Measurements from ENCODE around the gene RCL1.

RCL1 gene

GRCh38 chr9:4827224-4827623 is 34.5 kb downstream of the RCL1 start:
- Mint-ChIP-seq H3K4me3 (no peak overlapping the region), H3K9me3 (no peaks in the 10 kb centered on the region), H3K27ac (ENCODE audit: low read depth) (no peak overlapping the region), H3K27me3 (no peaks in the 10 kb centered on the region), H3K4me1 (peaks cover 1% of the 10 kb centered on the region), H3K36me3 (ENCODE audit: insufficient read depth) (peaks cover 17% of the 10 kb centered on the region)
- DNase-seq (ENCODE audit: low spot score in 2 of 2): no peak
- no peak for ATAC-seq (replicated peaks; ENCODE audit: extremely low read depth, poor library complexity, severe bottlenecking)

GRCh38 chr9:4828761-4829160 is 36.0 kb downstream of the RCL1 start:
- H3K9me3 Mint-ChIP-seq: no peaks in the 10 kb centered on the region
- H3K27me3 Mint-ChIP-seq: no peaks in the 10 kb centered on the region
- ATAC-seq (replicated peaks; ENCODE audit: extremely low read depth, poor library complexity, severe bottlenecking): no peak
- no peak overlapping the region for H3K27ac Mint-ChIP-seq (ENCODE audit: low read depth)
- H3K4me3 Mint-ChIP-seq: no peak overlapping the region
- H3K36me3 Mint-ChIP-seq (ENCODE audit: insufficient read depth): peaks cover 19% of the 10 kb centered on the region
- no peak for DNase-seq (ENCODE audit: low spot score in 2 of 2)
- H3K4me1 Mint-ChIP-seq: no peaks in the 10 kb centered on the region

- Mint-ChIP-seq H3K27me3 (no peaks in the 10 kb centered on the region), H3K4me3 (no peak overlapping the region), H3K4me1 (no peaks in the 10 kb centered on the region), H3K36me3 (ENCODE audit: insufficient read depth) (peaks cover 19% of the 10 kb centered on the region), H3K9me3 (no peaks in the 10 kb centered on the region), H3K27ac (ENCODE audit: low read depth) (no peak overlapping the region)
- DNase-seq (ENCODE audit: low spot score in 2 of 2) (no peak), ATAC-seq (replicated peaks; ENCODE audit: extremely low read depth, poor library complexity, severe bottlenecking) (no peak)
Measured at GRCh38 chr9:4829969-4830368, 37.2 kb downstream of the RCL1 start.

GRCh38 chr9:4830699-4831098 is 38.0 kb downstream of the RCL1 start:
- ATAC-seq (replicated peaks; ENCODE audit: extremely low read depth, poor library complexity, severe bottlenecking) (no peak), DNase-seq (ENCODE audit: low spot score in 2 of 2) (no peak)
- peaks cover 20% of the 10 kb centered on the region for H3K36me3 Mint-ChIP-seq (ENCODE audit: insufficient read depth)
- no peak overlapping the region for H3K27ac Mint-ChIP-seq (ENCODE audit: low read depth)
- H3K4me3 Mint-ChIP-seq: no peak overlapping the region
- H3K9me3 Mint-ChIP-seq: no peaks in the 10 kb centered on the region
- H3K4me1 Mint-ChIP-seq: no peaks in the 10 kb centered on the region
- no peaks in the 10 kb centered on the region for H3K27me3 Mint-ChIP-seq

- H3K27ac Mint-ChIP-seq (ENCODE audit: low read depth): no peak overlapping the region
Measured at GRCh38 chr9:4831119-4831518, 38.4 kb downstream of the RCL1 start.

GRCh38 chr9:4831944-4832343 is 39.2 kb downstream of the RCL1 start:
- peaks cover 25% of the 10 kb centered on the region for H3K36me3 Mint-ChIP-seq (ENCODE audit: insufficient read depth)
- H3K27ac Mint-ChIP-seq (ENCODE audit: low read depth): no peak overlapping the region
- no peaks in the 10 kb centered on the region for H3K9me3 Mint-ChIP-seq
- no peaks in the 10 kb centered on the region for H3K27me3 Mint-ChIP-seq
- peaks cover 6% of the 10 kb centered on the region for H3K4me1 Mint-ChIP-seq
- DNase-seq (ENCODE audit: low spot score in 2 of 2) (no peak), ATAC-seq (replicated peaks; ENCODE audit: extremely low read depth, poor library complexity, severe bottlenecking) (no peak)
- no peak overlapping the region for H3K4me3 Mint-ChIP-seq

More at GRCh38 chr9:4831119-4831518, 38.4 kb downstream of the RCL1 start:
- Mint-ChIP-seq H3K9me3 (no peaks in the 10 kb centered on the region), H3K4me3 (no peak overlapping the region), H3K36me3 (ENCODE audit: insufficient read depth) (peaks cover 23% of the 10 kb centered on the region), H3K4me1 (peaks cover 1% of the 10 kb centered on the region), H3K27me3 (no peaks in the 10 kb centered on the region)
- ATAC-seq (replicated peaks; ENCODE audit: extremely low read depth, poor library complexity, severe bottlenecking) (no peak), DNase-seq (ENCODE audit: low spot score in 2 of 2) (no peak)

GRCh38 chr9:4832786-4833579 is 40.2 kb downstream of the RCL1 start:
- Mint-ChIP-seq H3K4me1 (peaks cover 6% of the 10 kb centered on the region), H3K27ac (ENCODE audit: low read depth) (no peak overlapping the region), H3K36me3 (ENCODE audit: insufficient read depth) (peaks cover 20% of the 10 kb centered on the region), H3K4me3 (no peak overlapping the region), H3K9me3 (no peaks in the 10 kb centered on the region), H3K27me3 (no peaks in the 10 kb centered on the region)
- DNase-seq (ENCODE audit: low spot score in 2 of 2): no peak
- no peak for ATAC-seq (replicated peaks; ENCODE audit: extremely low read depth, poor library complexity, severe bottlenecking)

- H3K4me1 Mint-ChIP-seq: peaks cover 6% of the 10 kb centered on the region
- H3K4me3 Mint-ChIP-seq: no peak overlapping the region
- DNase-seq (ENCODE audit: low spot score in 2 of 2): no peak
- no peaks in the 10 kb centered on the region for H3K9me3 Mint-ChIP-seq
- H3K27ac Mint-ChIP-seq (ENCODE audit: low read depth): no peak overlapping the region
- no peak for ATAC-seq (replicated peaks; ENCODE audit: extremely low read depth, poor library complexity, severe bottlenecking)
- H3K36me3 Mint-ChIP-seq (ENCODE audit: insufficient read depth): peaks cover 15% of the 10 kb centered on the region
- H3K27me3 Mint-ChIP-seq: no peaks in the 10 kb centered on the region
Measured at GRCh38 chr9:4833781-4834560, 41.2 kb downstream of the RCL1 start.

- no peak for DNase-seq (ENCODE audit: low spot score in 2 of 2)
- Mint-ChIP-seq H3K36me3 (ENCODE audit: insufficient read depth) (peaks cover 17% of the 10 kb centered on the region), H3K27me3 (no peaks in the 10 kb centered on the region), H3K4me3 (no peak overlapping the region), H3K27ac (ENCODE audit: low read depth) (no peak overlapping the region), H3K9me3 (no peaks in the 10 kb centered on the region), H3K4me1 (peaks cover 11% of the 10 kb centered on the region)
- ATAC-seq (replicated peaks; ENCODE audit: extremely low read depth, poor library complexity, severe bottlenecking): no peak
Measured at GRCh38 chr9:4836676-4837075, 43.9 kb downstream of the RCL1 start.

GRCh38 chr9:4837261-4838188 is 44.8 kb downstream of the RCL1 start:
- Mint-ChIP-seq H3K36me3 (ENCODE audit: insufficient read depth) (peaks cover 18% of the 10 kb centered on the region), H3K27ac (ENCODE audit: low read depth) (no peak overlapping the region), H3K27me3 (no peaks in the 10 kb centered on the region), H3K4me3 (no peak overlapping the region), H3K9me3 (no peaks in the 10 kb centered on the region), H3K4me1 (peaks cover 11% of the 10 kb centered on the region)
- DNase-seq (ENCODE audit: low spot score in 2 of 2) (no peak), ATAC-seq (replicated peaks; ENCODE audit: extremely low read depth, poor library complexity, severe bottlenecking) (no peak)

- Mint-ChIP-seq H3K27me3 (no peaks in the 10 kb centered on the region), H3K36me3 (ENCODE audit: insufficient read depth) (peaks cover 20% of the 10 kb centered on the region), H3K9me3 (no peaks in the 10 kb centered on the region), H3K4me3 (no peak overlapping the region), H3K4me1 (peaks cover 11% of the 10 kb centered on the region), H3K27ac (ENCODE audit: low read depth) (no peak overlapping the region)
- ATAC-seq (replicated peaks; ENCODE audit: extremely low read depth, poor library complexity, severe bottlenecking) (no peak), DNase-seq (ENCODE audit: low spot score in 2 of 2) (no peak)
Measured at GRCh38 chr9:4838189-4838546, 45.4 kb downstream of the RCL1 start.

GRCh38 chr9:4839470-4839912 is 46.7 kb downstream of the RCL1 start:
- H3K9me3 Mint-ChIP-seq: no peaks in the 10 kb centered on the region
- ATAC-seq (replicated peaks; ENCODE audit: extremely low read depth, poor library complexity, severe bottlenecking) (no peak), DNase-seq (ENCODE audit: low spot score in 2 of 2) (no peak)
- H3K27ac Mint-ChIP-seq (ENCODE audit: low read depth): no peak overlapping the region
- H3K36me3 Mint-ChIP-seq (ENCODE audit: insufficient read depth): peaks cover 21% of the 10 kb centered on the region
- no peak overlapping the region for H3K4me3 Mint-ChIP-seq
- H3K4me1 Mint-ChIP-seq: peaks cover 11% of the 10 kb centered on the region
- H3K27me3 Mint-ChIP-seq: no peaks in the 10 kb centered on the region

All from central memory CD8-positive, alpha-beta T cell (primary cell).